SK-N-SH (cell line): ENCODE results near the gene SOS2.

Experiments used
- CHD2 ChIP-seq: fragments of 150-350 bp; IDR thresholded peaks from 2 replicates; pipeline ENCODE4 v1.6.1; 2018; ENCODE audit warnings: low read length; ENCODE audit not compliant: partially characterized antibody
- MEF2A ChIP-seq: IDR thresholded peaks from 2 replicates; pipeline ENCODE4 v1.4.0; 2012; ENCODE audit warnings: low read depth, borderline replicate concordance
- POLR2AphosphoS5 ChIP-seq: IDR thresholded peaks from 2 replicates; pipeline ENCODE4 v1.6.1; 2012; ENCODE audit warnings: low read depth, low read length
- RCOR1 ChIP-seq: fragments of 150-350 bp; IDR thresholded peaks from 2 replicates; pipeline ENCODE4 v1.6.1; 2017; ENCODE audit warnings: antibody characterized with exemption, low read length
- TF ChIP-seq, protein P1 (sequence below): fragments of 200-600 bp; sonication (generic); IDR thresholded peaks from 2 replicates; pipeline ENCODE4 v1.6.1; 2017; ENCODE audit warnings: antibody characterized with exemption, mild to moderate bottlenecking, moderate library complexity
- TF ChIP-seq, protein P2 (sequence below): fragments of 150-350 bp; IDR thresholded peaks from 2 replicates; pipeline ENCODE4 v1.6.1; 2016; ENCODE audit warnings: mild to moderate bottlenecking, low read depth, low read length

DNA sequence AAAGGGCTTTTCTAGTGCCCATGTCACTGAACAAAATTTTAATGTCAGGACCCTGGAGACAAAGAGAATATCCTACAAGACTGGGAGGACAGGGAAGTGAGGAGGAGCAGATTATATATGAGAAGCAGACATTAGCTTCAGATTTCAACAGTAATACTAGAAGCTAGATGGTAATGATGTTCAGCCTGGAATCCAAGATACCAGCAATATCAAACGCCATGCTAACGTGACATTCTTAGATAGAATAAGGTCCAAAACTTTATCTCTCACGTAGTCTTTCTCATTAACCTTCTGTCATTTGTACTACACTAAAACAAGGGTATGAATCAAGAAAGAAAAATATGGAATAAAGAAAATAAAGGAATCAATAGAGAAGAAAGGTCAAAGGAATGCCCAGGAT is 18.7 kb downstream of the SOS2 start:
- TF ChIP-seq MEF2A (no peak), POLR2AphosphoS5 (no peak), RCOR1 (no peak), CHD2 (no peak)
- TF ChIP-seq, protein P1, sequence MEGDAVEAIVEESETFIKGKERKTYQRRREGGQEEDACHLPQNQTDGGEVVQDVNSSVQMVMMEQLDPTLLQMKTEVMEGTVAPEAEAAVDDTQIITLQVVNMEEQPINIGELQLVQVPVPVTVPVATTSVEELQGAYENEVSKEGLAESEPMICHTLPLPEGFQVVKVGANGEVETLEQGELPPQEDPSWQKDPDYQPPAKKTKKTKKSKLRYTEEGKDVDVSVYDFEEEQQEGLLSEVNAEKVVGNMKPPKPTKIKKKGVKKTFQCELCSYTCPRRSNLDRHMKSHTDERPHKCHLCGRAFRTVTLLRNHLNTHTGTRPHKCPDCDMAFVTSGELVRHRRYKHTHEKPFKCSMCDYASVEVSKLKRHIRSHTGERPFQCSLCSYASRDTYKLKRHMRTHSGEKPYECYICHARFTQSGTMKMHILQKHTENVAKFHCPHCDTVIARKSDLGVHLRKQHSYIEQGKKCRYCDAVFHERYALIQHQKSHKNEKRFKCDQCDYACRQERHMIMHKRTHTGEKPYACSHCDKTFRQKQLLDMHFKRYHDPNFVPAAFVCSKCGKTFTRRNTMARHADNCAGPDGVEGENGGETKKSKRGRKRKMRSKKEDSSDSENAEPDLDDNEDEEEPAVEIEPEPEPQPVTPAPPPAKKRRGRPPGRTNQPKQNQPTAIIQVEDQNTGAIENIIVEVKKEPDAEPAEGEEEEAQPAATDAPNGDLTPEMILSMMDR = no peak
- TF ChIP-seq, protein P2, sequence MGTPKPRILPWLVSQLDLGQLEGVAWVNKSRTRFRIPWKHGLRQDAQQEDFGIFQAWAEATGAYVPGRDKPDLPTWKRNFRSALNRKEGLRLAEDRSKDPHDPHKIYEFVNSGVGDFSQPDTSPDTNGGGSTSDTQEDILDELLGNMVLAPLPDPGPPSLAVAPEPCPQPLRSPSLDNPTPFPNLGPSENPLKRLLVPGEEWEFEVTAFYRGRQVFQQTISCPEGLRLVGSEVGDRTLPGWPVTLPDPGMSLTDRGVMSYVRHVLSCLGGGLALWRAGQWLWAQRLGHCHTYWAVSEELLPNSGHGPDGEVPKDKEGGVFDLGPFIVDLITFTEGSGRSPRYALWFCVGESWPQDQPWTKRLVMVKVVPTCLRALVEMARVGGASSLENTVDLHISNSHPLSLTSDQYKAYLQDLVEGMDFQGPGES = no peak
